ENCODE data around the gene SMYD3.
"Not testable (repeated sequence)": the region's sequence is repeated elsewhere in the genome, so short reads cannot be mapped to it uniquely, and the experiment has no call there.

SMYD3 gene

GRCh38 chr1:245983294-245983967 is 523.6 kb downstream of the SMYD3 start:
- DNase-seq: no peak

- no peak for DNase-seq
Observed at GRCh38 chr1:245979589-245979988, 527.5 kb downstream of the SMYD3 start.

GRCh38 chr1:245978915-245979314 is 528.2 kb downstream of the SMYD3 start:
- no peak for DNase-seq

GRCh38 chr1:245972476-245972875 is 534.6 kb downstream of the SMYD3 start:
- DNase-seq: no peak

GRCh38 chr1:245971711-245972085 is 535.4 kb downstream of the SMYD3 start:
- no peak for DNase-seq

- not testable (repeated sequence) for DNase-seq
Observed at GRCh38 chr1:245971076-245971710, 535.9 kb downstream of the SMYD3 start.

- DNase-seq: no peak
Observed at GRCh38 chr1:245969283-245969682, 537.8 kb downstream of the SMYD3 start.

- no peak for DNase-seq
Observed at GRCh38 chr1:245968775-245969174, 538.3 kb downstream of the SMYD3 start.

- DNase-seq: no peak
Observed at GRCh38 chr1:245965398-245965797, 541.7 kb downstream of the SMYD3 start.

- DNase-seq: no peak
Observed at GRCh38 chr1:245963649-245964048, 543.4 kb downstream of the SMYD3 start.

- no peak for DNase-seq
Observed at GRCh38 chr1:245962453-245962852, 544.6 kb downstream of the SMYD3 start.

- no peak for DNase-seq
Observed at GRCh38 chr1:245961137-245961540, 545.9 kb downstream of the SMYD3 start.

GRCh38 chr1:245960171-245960570 is 546.9 kb downstream of the SMYD3 start:
- no peak for DNase-seq

GRCh38 chr1:245958016-245958415 is 549.1 kb downstream of the SMYD3 start:
- DNase-seq: no peak

GRCh38 chr1:245957427-245957826 is 549.7 kb downstream of the SMYD3 start:
- DNase-seq: no peak

- no peak for DNase-seq
Observed at GRCh38 chr1:245956225-245956624, 550.9 kb downstream of the SMYD3 start.

- peak in 2 of 4 experiments; percentile 3 to 6 for DNase-seq
Observed at GRCh38 chr1:245953876-245954660, 553.0 kb downstream of the SMYD3 start.

GRCh38 chr1:245952383-245953026 is 554.6 kb downstream of the SMYD3 start:
- no peak for DNase-seq

- DNase-seq: no peak
Observed at GRCh38 chr1:245948786-245949185, 558.3 kb downstream of the SMYD3 start.

- no peak for DNase-seq
Observed at GRCh38 chr1:245946905-245947304, 560.2 kb downstream of the SMYD3 start.

- not testable (repeated sequence) for DNase-seq
Observed at GRCh38 chr1:245945136-245945535, 561.9 kb downstream of the SMYD3 start.

GRCh38 chr1:245942856-245943255 is 564.2 kb downstream of the SMYD3 start:
- DNase-seq: no peak

GRCh38 chr1:245941771-245942170 is 565.3 kb downstream of the SMYD3 start:
- not testable (repeated sequence) for DNase-seq
